Measurements from ENCODE around the gene SLC16A9.
"Not testable (repeated sequence)": the region's sequence is repeated elsewhere in the genome, so short reads cannot be mapped to it uniquely, and the experiment has no call there.

The SLC16A9 gene

GRCh38 chr10:59709395-59710125 lies at the start of gene SLC16A9:
SLC16A9 (minus strand) TSS chr10:59709850; CDS start chr10:59684291, 25,559 bp downstream.
- peak; percentile 55 to 61 for ATAC-seq

- ATAC-seq: no peak
These were observed 48.3 kb upstream of the SLC16A9 start for GRCh38 chr10:59757966-59758365.

GRCh38 chr10:59754951-59755350 lies 45.3 kb upstream of the SLC16A9 start:
- no peak for ATAC-seq

- ATAC-seq: no peak
These were observed 43.6 kb upstream of the SLC16A9 start, which contains the start of gene MRLN for GRCh38 chr10:59753267-59753666. MRLN (minus strand) TSS chr10:59753455.

- no peak for ATAC-seq
These were observed 42.8 kb upstream of the SLC16A9 start for GRCh38 chr10:59752278-59752940.

- no peak for ATAC-seq
These were observed 40.7 kb upstream of the SLC16A9 start for GRCh38 chr10:59750155-59750945.

- ATAC-seq: no peak
These were observed 39.2 kb upstream of the SLC16A9 start for GRCh38 chr10:59748834-59749233.

GRCh38 chr10:59745163-59745650 lies 35.6 kb upstream of the SLC16A9 start:
- ATAC-seq: no peak

GRCh38 chr10:59744762-59745161 lies 35.1 kb upstream of the SLC16A9 start:
- not testable (repeated sequence) for ATAC-seq

- not testable (repeated sequence) for ATAC-seq
These were observed 34.5 kb upstream of the SLC16A9 start for GRCh38 chr10:59744156-59744555.

GRCh38 chr10:59741583-59741982 lies 31.9 kb upstream of the SLC16A9 start:
- ATAC-seq: no peak

- ATAC-seq: no peak
These were observed 31.4 kb upstream of the SLC16A9 start for GRCh38 chr10:59741048-59741447.

- ATAC-seq: no peak
These were observed 27.1 kb upstream of the SLC16A9 start for GRCh38 chr10:59736749-59737148.

GRCh38 chr10:59735296-59735695 lies 25.6 kb upstream of the SLC16A9 start:
- ATAC-seq: no peak

GRCh38 chr10:59734014-59734462 lies 24.4 kb upstream of the SLC16A9 start:
- no peak for ATAC-seq

GRCh38 chr10:59733321-59734013 lies 23.8 kb upstream of the SLC16A9 start:
- ATAC-seq: not testable (repeated sequence)

- ATAC-seq: not testable (repeated sequence)
These were observed 23.2 kb upstream of the SLC16A9 start for GRCh38 chr10:59732849-59733248.

- ATAC-seq: not testable (repeated sequence)
These were observed 19.5 kb upstream of the SLC16A9 start for GRCh38 chr10:59729167-59729566.

GRCh38 chr10:59724098-59724938 lies 14.7 kb upstream of the SLC16A9 start:
- ATAC-seq: no peak

- ATAC-seq: no peak
These were observed 10.7 kb upstream of the SLC16A9 start for GRCh38 chr10:59720377-59720776.

GRCh38 chr10:59719374-59719773 lies 9.7 kb upstream of the SLC16A9 start:
- ATAC-seq: no peak
